Middle frontal gyrus (tissue), 1 donor: ENCODE data around the gene CHST10.
"Not testable (repeated sequence)": the region's sequence is repeated elsewhere in the genome, so short reads cannot be mapped to it uniquely, and the experiment has no call there.

ENCODE experiments used
- DNase-seq: peaks from one replicate; pipeline ENCODE4 v3.0.0-alpha.2; 2015; ENCODE audit warnings: low spot score; ENCODE audit errors: extremely low spot score

Gene CHST10

GRCh38 chr2:100394111-100394641, 23.3 kb downstream of the CHST10 start:
- no peak for DNase-seq

- DNase-seq = no peak
Observed at GRCh38 chr2:100393362-100393761, 24.1 kb downstream of the CHST10 start.

GRCh38 chr2:100392715-100393114, 24.8 kb downstream of the CHST10 start:
- DNase-seq = no peak

- no peak for DNase-seq
Observed at GRCh38 chr2:100391735-100392515, 25.5 kb downstream of the CHST10 start.

GRCh38 chr2:100390001-100390940, 27.2 kb downstream of the CHST10 start:
- no peak for DNase-seq

GRCh38 chr2:100388703-100389102, 28.8 kb downstream of the CHST10 start:
- DNase-seq = no peak

- DNase-seq = no peak
Observed at GRCh38 chr2:100383954-100384353, 33.5 kb downstream of the CHST10 start.

GRCh38 chr2:100383306-100383705, 34.2 kb downstream of the CHST10 start:
- DNase-seq = no peak

- peak; percentile 67 for DNase-seq
Observed at GRCh38 chr2:100381240-100381639, 36.2 kb downstream of the CHST10 start.

- no peak for DNase-seq
Observed at GRCh38 chr2:100380681-100381080, 36.8 kb downstream of the CHST10 start.

GRCh38 chr2:100376836-100377235, 40.6 kb downstream of the CHST10 start:
- DNase-seq = no peak

GRCh38 chr2:100367163-100367562, 50.3 kb downstream of the CHST10 start:
- no peak for DNase-seq

GRCh38 chr2:100365434-100365833, 52.0 kb downstream of the CHST10 start:
- no peak for DNase-seq

GRCh38 chr2:100362269-100362668, 55.2 kb downstream of the CHST10 start:
- DNase-seq = not testable (repeated sequence)

GRCh38 chr2:100359576-100359975, 57.9 kb downstream of the CHST10 start:
- no peak for DNase-seq

- DNase-seq = no peak
Observed at GRCh38 chr2:100358554-100358953, 58.9 kb downstream of the CHST10 start.

GRCh38 chr2:100352521-100352920, 64.9 kb downstream of the CHST10 start:
- no peak for DNase-seq

GRCh38 chr2:100350661-100351185, 66.7 kb downstream of the CHST10 start:
- no peak for DNase-seq

GRCh38 chr2:100345144-100345543, 72.3 kb downstream of the CHST10 start:
- DNase-seq = not testable (repeated sequence)

GRCh38 chr2:100344433-100344832, 73.0 kb downstream of the CHST10 start:
- no peak for DNase-seq

GRCh38 chr2:100342466-100342865, 75.0 kb downstream of the CHST10 start:
- DNase-seq = not testable (repeated sequence)
